GM18858 (cell line): ENCODE data around the gene CALN1.
"Not testable (repeated sequence)": the region's sequence is repeated elsewhere in the genome, so short reads cannot be mapped to it uniquely, and the experiment has no call there.

ENCODE experiments used
- ATAC-seq: cut with Tn5 transposase; IDR thresholded peaks from one replicate; pipeline ENCODE4 v1.9.1; 2021; ENCODE audit not compliant: unreplicated experiment

Gene CALN1

DNA sequence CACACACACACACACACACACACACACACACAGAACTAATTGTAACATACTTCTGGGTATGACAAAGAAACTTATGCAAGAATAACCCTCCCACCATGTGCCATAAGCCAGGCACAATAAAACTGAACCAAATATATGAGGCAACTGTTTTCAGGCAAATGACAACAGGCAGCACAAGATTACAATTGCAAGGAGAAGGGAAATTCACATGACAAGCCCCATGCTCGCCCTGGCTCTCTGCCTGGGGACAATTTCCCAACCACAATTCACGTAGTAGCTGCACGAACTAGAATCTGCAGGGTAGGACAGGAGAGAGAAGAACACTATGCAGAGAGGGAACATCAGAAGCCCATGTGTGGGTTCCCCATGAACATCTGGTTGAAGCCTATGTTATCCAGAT is 143.3 kb downstream of the CALN1 start:
- ATAC-seq: no peak

GRCh38 chr7:72268090-72268489 is 144.0 kb downstream of the CALN1 start:
- ATAC-seq: no peak

DNA sequence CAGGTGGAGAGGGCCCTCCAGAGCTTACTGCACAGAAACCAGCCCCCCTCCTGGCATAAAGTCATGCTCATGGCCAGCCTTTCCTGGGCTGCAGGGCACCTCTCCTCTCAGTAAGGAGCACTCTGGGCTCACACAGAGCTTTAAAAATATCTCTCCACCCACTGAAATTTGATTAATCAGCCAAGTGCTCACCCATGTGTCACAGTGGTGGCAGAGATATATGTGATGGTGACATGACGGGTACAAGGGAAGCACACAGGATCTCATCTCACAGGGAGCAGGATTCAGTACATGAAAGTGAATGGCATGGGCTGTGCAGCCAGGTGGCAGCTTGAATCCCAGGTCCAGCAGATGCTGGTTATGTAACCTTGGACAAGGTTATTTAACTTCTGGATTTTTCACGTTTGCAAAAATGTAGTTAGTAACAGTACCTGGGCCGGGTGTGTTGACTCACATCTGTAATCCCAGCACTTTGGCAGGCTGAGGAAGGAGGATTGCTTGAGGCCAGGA is 144.8 kb downstream of the CALN1 start:
- no peak for ATAC-seq

GRCh38 chr7:72266771-72267170 is 145.4 kb downstream of the CALN1 start:
- no peak for ATAC-seq

DNA sequence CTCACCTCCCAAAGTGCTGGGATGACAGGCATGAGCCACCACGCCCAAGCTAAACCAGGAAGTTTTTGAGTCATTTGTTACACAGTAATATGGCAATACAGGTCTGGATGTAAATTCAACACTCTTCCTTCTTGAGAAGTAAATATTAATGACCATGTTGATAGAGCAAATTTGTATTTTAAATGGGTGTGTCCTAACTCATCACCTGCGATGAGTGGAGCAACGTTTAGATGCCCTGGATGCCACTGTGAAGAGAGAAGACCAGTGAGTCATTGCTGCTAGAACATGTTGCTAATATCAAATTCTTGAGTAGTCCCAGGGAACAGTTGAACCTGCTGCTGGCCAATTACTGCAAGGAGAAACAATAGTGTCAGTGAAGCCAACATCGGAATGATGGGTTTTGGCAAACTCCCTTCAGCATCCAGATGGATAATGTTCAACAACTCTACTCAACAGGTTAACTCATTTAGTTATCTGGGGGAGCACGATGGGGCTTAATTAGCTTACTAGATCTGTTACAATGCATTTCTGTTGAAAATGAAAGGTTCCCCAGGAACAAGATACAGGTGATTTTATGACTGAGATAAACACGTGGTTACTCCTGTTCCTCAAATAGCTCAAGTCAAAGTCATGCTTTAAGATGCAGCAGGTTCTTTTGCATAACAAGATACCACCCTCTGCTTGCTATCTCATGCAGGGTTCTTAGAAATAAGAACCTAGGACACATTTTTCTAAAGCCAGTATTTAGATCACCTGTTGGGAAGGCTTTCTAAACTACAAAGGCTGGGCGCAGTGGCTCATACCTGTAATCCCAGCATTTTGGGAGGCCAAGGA is 146.8 kb downstream of the CALN1 start:
- ATAC-seq: no peak

DNA sequence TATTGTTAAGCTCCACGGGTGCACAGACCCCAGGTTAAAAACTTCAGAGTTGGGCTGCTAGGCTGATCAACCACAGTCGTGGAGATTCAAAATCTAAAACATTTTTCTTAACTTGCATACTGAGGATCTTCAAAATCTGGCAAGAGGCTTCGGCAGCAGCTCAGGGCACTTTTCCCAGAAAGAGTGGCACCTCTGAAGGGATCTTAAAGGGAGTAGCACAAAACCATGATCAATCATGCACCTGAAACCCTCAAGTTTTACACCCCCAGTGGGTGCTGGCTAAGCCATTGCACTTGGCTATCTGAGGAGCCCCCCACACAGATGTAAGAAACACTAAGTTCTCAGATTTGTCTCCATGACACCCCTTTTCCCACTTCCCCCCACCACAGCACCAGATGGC is 151.7 kb downstream of the CALN1 start:
- no peak for ATAC-seq

- no peak for ATAC-seq
Measured at GRCh38 chr7:72258074-72258473, 154.1 kb downstream of the CALN1 start.

GRCh38 chr7:72254455-72254854 is 157.7 kb downstream of the CALN1 start:
- ATAC-seq: no peak

- no peak for ATAC-seq
Measured at GRCh38 chr7:72249106-72249505, 163.0 kb downstream of the CALN1 start.

GRCh38 chr7:72244826-72245398 is 167.2 kb downstream of the CALN1 start:
- no peak for ATAC-seq

DNA sequence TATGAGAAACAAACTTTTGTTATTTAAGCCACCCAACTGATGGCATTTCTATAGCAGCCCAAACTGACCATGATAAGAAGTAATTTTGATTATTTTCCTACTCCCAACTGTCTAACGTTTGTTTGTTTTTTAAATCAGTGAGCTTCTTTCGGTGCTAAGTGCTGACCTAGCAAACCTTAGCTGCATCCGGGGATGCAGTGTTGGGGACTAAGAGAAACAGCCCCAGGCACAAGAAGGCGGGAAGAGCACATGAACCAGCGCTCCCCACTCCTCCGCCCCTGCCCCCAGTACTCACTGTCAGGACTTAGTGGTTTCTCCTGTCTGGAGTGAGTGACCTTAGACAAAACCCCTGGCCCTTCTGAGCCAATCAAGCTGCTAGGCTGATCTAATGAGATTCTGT is 168.8 kb downstream of the CALN1 start:
- ATAC-seq: no peak

DNA sequence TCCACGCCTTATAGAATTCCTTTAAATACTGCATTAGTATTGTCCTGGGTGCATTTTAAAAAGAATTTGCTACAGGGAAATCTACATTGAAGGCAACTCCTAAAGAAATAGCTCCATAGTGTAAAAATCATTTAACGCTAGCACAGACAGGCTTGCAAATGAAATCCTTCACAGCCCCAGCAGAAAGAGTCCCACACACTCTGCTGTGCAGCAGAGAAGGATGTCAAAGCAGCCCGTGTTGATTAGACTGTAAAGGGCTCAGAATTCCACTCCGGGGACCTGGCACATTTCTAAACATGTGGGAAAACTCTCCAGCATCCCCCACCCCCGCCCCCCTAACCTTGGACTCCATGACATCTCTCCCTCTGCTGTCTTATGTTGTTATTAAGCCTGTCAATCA is 176.8 kb downstream of the CALN1 start:
- ATAC-seq: no peak

GRCh38 chr7:72234086-72234485 is 178.1 kb downstream of the CALN1 start:
- no peak for ATAC-seq

GRCh38 chr7:72230281-72230680 is 181.9 kb downstream of the CALN1 start:
- no peak for ATAC-seq

- ATAC-seq: no peak
Measured at GRCh38 chr7:72223351-72223750, 188.8 kb downstream of the CALN1 start.

DNA sequence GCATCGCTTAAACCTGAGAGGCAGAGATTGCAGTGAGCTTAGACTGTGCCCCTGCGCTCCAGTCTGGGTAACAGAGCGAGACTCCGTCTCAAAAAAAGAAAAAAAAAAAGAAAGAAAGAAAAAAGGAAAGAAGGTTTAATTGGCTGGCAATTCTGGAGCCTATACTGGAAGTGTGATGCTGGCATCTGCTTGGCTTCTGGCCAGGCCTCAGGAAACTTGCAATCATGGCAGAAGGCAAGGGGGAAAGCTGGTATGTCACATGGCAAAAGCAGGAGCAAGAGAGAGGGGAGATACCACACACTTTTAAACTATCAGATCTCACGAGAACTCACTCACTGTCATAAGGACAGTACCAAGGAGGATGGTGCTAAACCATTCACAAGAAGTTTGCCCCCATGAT is 190.0 kb downstream of the CALN1 start:
- ATAC-seq: no peak

GRCh38 chr7:72219500-72219899 is 192.6 kb downstream of the CALN1 start:
- no peak for ATAC-seq

DNA sequence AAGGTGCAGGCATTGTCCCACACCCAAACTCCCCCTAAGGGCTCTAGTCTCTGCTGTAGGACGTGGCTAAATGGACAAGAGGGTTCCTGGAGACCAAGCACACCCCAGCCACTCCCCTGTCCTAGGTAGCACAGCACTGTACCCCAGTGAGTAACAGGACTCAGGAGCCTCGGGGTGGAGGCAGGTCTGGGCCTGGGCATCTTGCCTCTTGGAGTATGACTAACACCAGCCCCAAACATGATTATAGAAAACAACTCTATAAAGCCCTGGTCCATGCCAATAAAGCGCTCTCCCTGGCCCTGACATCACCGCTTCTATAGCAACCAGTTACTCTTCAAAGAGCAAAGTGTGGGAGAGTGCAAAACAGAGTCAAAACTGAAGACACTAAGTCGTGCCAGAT is 195.0 kb downstream of the CALN1 start:
- ATAC-seq: no peak

- ATAC-seq: no peak
Measured at GRCh38 chr7:72213769-72214168, 198.4 kb downstream of the CALN1 start.

GRCh38 chr7:72213081-72213480 is 199.1 kb downstream of the CALN1 start:
- ATAC-seq: no peak

- ATAC-seq: no peak
Measured at GRCh38 chr7:72211175-72211574, 201.0 kb downstream of the CALN1 start.

GRCh38 chr7:72209006-72209405 is 203.1 kb downstream of the CALN1 start:
- not testable (repeated sequence) for ATAC-seq

GRCh38 chr7:72196176-72196575 is 216.0 kb downstream of the CALN1 start:
- ATAC-seq: no peak
